Measurements from ENCODE around the gene DTNBP1. TPM values are rescaled to one million over a fixed set of nuclear protein-coding genes. Genes with fewer than 3 reads are reported as not detected.
"Not testable (repeated sequence)": the region's sequence is repeated elsewhere in the genome, so short reads cannot be mapped to it uniquely, and the experiment has no call there.

Gene DTNBP1
- total RNA-seq, 1 donor from 2014 or later = 20.6 TPM

DNA sequence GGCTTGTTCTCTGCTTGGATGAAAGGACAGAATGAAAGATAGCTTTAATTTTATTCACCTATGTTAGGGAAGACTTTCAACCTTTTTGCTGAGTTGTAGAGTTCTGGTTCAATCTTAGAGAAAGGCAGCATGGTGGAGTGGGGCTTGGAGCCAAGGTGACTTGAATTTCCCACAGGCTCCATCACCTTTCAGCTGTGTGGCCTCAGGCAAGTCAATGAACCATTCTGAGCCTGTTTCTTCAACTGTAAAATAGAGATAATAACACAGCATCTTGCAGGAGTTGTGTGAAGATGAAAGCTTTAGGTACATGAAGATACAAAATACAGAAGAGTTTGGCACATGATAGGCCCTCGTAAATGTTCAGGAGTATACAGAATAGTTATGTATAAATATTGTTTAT lies 19.1 kb upstream of the DTNBP1 start:
- Mint-ChIP-seq H3K36me3 (ENCODE audit: low read depth) (no peaks in the 10 kb centered on the region), H3K4me3 (ENCODE audit: low read depth) (no peak overlapping the region), H3K27ac (no peak overlapping the region), H3K4me1 (ENCODE audit: low read depth) (no peaks in the 10 kb centered on the region), H3K9me3 (peaks cover 5% of the 10 kb centered on the region), H3K27me3 (ENCODE audit: low read depth) (peaks cover 12% of the 10 kb centered on the region)
- intact Hi-C loops (cut with micrococcal nuclease) = no loop called here
- no peak for DNase-seq (ENCODE audit: low spot score)

DNA sequence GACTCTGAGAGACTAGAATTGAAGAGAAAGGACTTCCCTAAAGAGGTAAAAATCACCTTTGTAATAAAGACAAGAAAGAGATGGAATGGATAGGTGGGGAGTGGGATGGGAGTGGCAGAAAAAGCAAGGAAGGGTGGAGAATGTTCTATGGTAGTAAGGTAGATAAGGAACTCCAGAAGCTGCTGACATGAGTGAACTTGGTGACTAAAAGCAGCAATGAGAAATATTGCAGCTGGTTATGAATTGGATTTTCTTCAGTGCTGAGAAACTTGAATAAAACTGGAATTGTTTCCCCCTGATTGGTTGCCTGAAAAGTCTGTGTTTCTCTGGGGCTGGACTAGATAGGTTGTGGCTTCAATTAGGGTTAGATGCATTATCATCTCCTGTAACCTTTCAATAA lies 15.7 kb upstream of the DTNBP1 start:
- H3K27ac Mint-ChIP-seq = no peak overlapping the region
- intact Hi-C loops (cut with micrococcal nuclease) = no loop called here
- no peaks in the 10 kb centered on the region for H3K36me3 Mint-ChIP-seq (ENCODE audit: low read depth)
- no peak for DNase-seq (ENCODE audit: low spot score)
- peaks cover 17% of the 10 kb centered on the region for H3K27me3 Mint-ChIP-seq (ENCODE audit: low read depth)
- H3K4me1 Mint-ChIP-seq (ENCODE audit: low read depth) = no peaks in the 10 kb centered on the region
- peaks cover 5% of the 10 kb centered on the region for H3K9me3 Mint-ChIP-seq
- H3K4me3 Mint-ChIP-seq (ENCODE audit: low read depth) = no peak overlapping the region

DNA sequence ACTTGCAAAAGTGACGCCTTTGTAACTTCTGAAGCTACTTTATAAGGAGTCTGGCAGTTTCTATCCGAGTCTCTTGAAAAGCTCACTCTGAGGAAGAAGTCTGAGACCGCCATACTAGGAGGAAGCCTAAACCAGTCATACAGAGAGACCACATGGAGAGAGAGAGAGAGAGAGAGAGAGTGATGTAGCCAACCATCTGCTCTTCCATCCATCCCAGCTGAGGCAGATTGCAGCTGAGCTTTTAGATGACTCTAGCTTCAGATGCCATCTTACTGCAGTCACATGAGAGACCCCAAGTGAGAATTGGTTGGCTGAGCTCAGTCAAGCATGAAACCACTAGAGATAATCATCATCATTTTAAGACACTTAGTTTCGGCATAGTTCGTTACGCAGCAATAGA lies 15.0 kb upstream of the DTNBP1 start:
- H3K27me3 Mint-ChIP-seq (ENCODE audit: low read depth) = peaks cover 17% of the 10 kb centered on the region
- H3K4me3 Mint-ChIP-seq (ENCODE audit: low read depth) = no peak overlapping the region
- no peak for DNase-seq (ENCODE audit: low spot score)
- intact Hi-C loops (cut with micrococcal nuclease) = no loop called here
- H3K27ac Mint-ChIP-seq = no peak overlapping the region
- no peaks in the 10 kb centered on the region for H3K4me1 Mint-ChIP-seq (ENCODE audit: low read depth)
- H3K36me3 Mint-ChIP-seq (ENCODE audit: low read depth) = no peaks in the 10 kb centered on the region
- H3K9me3 Mint-ChIP-seq = no peaks in the 10 kb centered on the region

DNA sequence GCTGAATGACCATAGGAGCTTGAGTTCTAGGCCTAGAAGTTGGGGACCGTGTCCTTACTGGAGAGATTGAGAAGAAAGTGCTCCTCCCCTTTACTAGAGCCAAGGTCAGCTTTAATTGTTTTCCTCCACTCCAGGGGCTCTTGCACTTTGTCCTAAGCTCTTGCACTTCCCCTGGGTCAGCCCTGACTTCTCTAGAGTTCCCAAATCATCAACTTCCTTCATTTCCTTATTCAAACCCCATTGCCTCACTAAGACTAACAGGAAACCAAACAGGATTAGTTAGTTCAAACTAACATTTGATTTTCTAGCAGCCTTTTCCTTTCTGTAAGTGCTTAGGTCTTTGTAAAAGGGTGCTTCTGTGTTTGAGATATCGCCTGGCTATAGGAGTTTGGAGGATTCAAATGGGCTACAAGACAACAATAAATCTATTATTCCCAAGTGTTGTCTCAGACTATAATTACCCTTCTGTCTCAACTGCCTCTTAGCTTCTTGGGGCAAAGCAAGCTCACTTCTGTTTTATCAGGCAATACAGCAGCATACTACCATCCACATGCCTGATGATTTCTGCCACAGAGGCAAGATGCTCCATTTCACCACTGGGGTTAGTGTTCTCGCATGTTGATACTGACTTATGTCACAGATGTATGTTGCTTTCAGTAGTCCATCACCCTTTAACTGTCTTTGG lies 12.8 kb upstream of the DTNBP1 start:
- intact Hi-C loops (cut with micrococcal nuclease) = no loop called here
- peaks cover 25% of the 10 kb centered on the region for H3K27me3 Mint-ChIP-seq (ENCODE audit: low read depth)
- DNase-seq (ENCODE audit: low spot score) = no peak
- no peak overlapping the region for H3K4me3 Mint-ChIP-seq (ENCODE audit: low read depth)
- H3K9me3 Mint-ChIP-seq = no peaks in the 10 kb centered on the region
- no peaks in the 10 kb centered on the region for H3K4me1 Mint-ChIP-seq (ENCODE audit: low read depth)
- no peaks in the 10 kb centered on the region for H3K36me3 Mint-ChIP-seq (ENCODE audit: low read depth)
- H3K27ac Mint-ChIP-seq = no peak overlapping the region

DNA sequence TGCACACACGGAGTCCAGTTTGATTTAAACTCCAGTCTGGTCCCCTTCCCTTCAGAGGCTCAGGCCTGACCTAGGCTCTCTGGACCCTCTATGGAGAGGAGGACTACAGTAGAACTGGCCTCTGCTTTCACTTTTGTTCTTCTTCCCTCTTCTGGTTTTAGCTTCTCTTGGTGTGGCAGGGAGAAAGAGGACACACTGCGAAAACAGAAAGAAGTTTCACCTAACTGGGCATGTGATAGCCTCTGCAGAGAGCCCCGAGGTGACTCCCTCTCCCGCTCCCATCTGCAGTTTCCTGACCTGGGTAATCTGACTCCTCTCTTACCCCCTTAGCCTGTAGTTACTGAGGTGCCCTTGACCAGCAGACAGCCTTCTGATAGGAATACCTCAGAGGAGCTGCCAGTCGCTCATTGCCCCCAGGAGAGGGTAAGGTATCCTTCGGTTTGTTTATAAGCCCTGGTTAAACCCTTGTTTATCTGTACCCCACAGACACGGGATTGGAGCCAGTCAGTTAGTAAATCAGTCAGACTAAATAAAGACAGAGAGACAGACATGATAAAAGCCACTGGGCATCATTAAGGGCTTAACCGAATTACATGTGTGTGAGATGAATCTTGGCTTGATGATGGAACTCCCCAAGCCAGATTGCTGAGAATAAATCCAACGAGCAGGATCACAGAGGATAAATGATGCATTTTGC lies 12.0 kb upstream of the DTNBP1 start:
- Mint-ChIP-seq H3K4me1 (ENCODE audit: low read depth) (no peaks in the 10 kb centered on the region), H3K4me3 (ENCODE audit: low read depth) (no peak overlapping the region), H3K36me3 (ENCODE audit: low read depth) (no peaks in the 10 kb centered on the region), H3K27me3 (ENCODE audit: low read depth) (peaks cover 29% of the 10 kb centered on the region), H3K9me3 (no peaks in the 10 kb centered on the region), H3K27ac (no peak overlapping the region)
- intact Hi-C loops (cut with micrococcal nuclease) = no loop called here
- DNase-seq (ENCODE audit: low spot score) = no peak

DNA sequence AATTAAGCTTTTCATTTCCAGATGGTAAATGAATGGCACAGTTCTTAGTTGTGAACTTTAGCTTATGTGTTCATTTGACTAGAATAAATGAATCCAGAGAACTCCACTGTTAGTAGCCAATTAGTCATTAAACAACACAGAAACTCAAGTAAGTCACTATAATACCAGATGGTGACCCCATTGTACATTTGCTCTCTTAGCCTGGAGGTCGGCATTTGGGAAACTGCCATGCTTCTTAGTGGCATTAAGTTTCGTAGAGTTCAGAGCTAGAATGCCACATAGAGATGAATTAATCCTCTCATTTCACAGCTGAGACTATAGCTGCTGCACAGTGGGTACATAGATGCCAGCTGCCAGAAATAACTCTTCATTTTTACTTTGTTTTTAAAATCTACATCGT lies 10.8 kb upstream of the DTNBP1 start:
- no peaks in the 10 kb centered on the region for H3K4me1 Mint-ChIP-seq (ENCODE audit: low read depth)
- H3K36me3 Mint-ChIP-seq (ENCODE audit: low read depth) = no peaks in the 10 kb centered on the region
- no peak for DNase-seq (ENCODE audit: low spot score)
- intact Hi-C loops (cut with micrococcal nuclease) = no loop called here
- no peak overlapping the region for H3K4me3 Mint-ChIP-seq (ENCODE audit: low read depth)
- H3K27me3 Mint-ChIP-seq (ENCODE audit: low read depth) = peaks cover 33% of the 10 kb centered on the region
- H3K9me3 Mint-ChIP-seq = no peaks in the 10 kb centered on the region
- no peak overlapping the region for H3K27ac Mint-ChIP-seq

DNA sequence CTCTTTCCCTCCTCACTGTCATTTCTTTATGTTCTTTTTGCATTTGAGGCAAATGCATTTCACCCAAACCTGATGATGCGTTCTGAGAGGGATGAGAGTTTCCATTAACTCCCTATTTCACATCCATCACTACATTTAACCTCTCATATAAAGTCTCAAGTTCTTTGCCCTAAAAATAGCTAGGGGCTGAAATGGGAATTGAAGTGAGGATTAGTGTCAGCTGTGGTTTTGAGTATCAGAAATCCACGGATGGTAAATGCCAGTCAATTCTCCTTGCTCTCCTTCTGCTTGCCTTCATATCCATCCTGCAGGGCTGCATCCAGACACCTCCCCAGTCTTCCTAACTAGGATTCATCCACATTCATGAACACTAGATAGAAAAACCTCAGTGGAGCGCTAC lies 10.0 kb upstream of the DTNBP1 start:
- Mint-ChIP-seq H3K36me3 (ENCODE audit: low read depth) (no peaks in the 10 kb centered on the region), H3K9me3 (no peaks in the 10 kb centered on the region), H3K4me3 (ENCODE audit: low read depth) (no peak overlapping the region), H3K27ac (no peak overlapping the region), H3K4me1 (ENCODE audit: low read depth) (no peaks in the 10 kb centered on the region), H3K27me3 (ENCODE audit: low read depth) (peaks cover 36% of the 10 kb centered on the region)
- intact Hi-C loops (cut with micrococcal nuclease) = no loop called here
- DNase-seq (ENCODE audit: low spot score) = no peak

DNA sequence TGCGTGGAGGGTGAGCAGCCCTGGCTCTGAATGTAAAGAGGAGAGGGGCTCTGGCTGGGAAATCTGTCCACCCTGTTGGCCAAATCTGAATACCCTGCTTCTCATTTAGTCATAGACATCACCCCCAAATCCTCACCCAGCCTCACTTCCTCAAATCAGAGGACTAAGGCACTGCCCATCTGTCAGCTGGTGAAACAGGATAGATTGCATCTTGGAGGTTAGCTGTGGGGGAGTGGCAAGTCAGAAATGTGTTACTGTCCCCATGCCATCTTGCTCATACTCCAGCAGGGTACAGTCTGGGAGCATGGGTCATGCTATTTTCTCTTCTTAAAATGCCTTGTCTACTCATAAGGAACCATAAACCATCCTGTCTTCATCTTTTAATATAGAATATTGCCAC lies 9.5 kb upstream of the DTNBP1 start:
- Mint-ChIP-seq H3K27me3 (ENCODE audit: low read depth) (peaks cover 38% of the 10 kb centered on the region), H3K4me3 (ENCODE audit: low read depth) (no peak overlapping the region), H3K4me1 (ENCODE audit: low read depth) (no peaks in the 10 kb centered on the region), H3K9me3 (no peaks in the 10 kb centered on the region), H3K36me3 (ENCODE audit: low read depth) (no peaks in the 10 kb centered on the region), H3K27ac (no peak overlapping the region)
- DNase-seq (ENCODE audit: low spot score) = no peak
- intact Hi-C loops (cut with micrococcal nuclease) = no loop called here

DNA sequence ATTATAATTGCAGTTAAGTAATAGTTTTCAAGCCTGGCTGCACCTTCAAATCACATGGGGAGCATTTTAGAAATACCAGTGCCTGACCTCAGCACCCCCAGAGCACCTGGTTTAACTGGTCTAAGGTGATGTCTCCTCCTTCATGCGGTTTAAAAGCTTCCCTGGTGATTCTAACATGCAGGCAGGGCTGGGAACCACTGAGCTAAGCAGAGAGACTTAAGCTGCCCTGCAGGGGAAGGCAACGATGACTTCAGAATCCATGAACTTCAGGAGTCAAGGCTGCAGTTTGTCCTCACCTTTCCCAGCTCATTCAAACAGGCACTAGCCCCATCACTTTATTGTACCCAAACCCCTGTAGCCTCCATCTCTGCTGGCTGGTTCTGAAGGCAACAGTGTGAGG lies 6.1 kb upstream of the DTNBP1 start:
- no peaks in the 10 kb centered on the region for H3K9me3 Mint-ChIP-seq
- no peak overlapping the region for H3K27ac Mint-ChIP-seq
- peaks cover under 1% of the 10 kb centered on the region for H3K4me1 Mint-ChIP-seq (ENCODE audit: low read depth)
- H3K4me3 Mint-ChIP-seq (ENCODE audit: low read depth) = no peak overlapping the region
- no peak for DNase-seq (ENCODE audit: low spot score)
- H3K27me3 Mint-ChIP-seq (ENCODE audit: low read depth) = peaks cover 35% of the 10 kb centered on the region
- H3K36me3 Mint-ChIP-seq (ENCODE audit: low read depth) = no peaks in the 10 kb centered on the region
- intact Hi-C loops (cut with micrococcal nuclease) = no loop called here

DNA sequence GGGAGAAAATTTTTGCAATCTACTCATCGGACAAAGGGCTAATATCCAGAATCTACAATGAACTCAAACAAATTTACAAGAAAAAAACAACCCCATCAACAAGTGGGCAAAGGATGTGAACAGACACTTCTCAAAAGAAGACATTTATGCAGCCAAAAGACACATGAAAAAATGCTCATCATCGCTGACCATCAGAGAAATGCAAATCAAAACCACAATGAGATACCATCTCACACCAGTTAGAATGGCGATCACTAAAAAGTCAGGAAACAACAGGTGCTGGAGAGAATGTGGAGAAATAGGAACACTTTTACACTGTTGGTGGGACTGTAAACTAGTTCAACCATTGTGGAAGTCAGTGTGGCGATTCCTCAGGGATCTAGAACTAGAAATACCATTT lies 4.1 kb upstream of the DTNBP1 start:
- H3K27ac Mint-ChIP-seq; H3K9me3 Mint-ChIP-seq; H3K36me3 Mint-ChIP-seq (ENCODE audit: low read depth); DNase-seq (ENCODE audit: low spot score); intact Hi-C loops (cut with micrococcal nuclease); H3K4me3 Mint-ChIP-seq (ENCODE audit: low read depth): not testable (repeated sequence)
- Mint-ChIP-seq H3K27me3 (ENCODE audit: low read depth) (peaks cover 29% of the 10 kb centered on the region), H3K4me1 (ENCODE audit: low read depth) (peaks cover 11% of the 10 kb centered on the region)

DNA sequence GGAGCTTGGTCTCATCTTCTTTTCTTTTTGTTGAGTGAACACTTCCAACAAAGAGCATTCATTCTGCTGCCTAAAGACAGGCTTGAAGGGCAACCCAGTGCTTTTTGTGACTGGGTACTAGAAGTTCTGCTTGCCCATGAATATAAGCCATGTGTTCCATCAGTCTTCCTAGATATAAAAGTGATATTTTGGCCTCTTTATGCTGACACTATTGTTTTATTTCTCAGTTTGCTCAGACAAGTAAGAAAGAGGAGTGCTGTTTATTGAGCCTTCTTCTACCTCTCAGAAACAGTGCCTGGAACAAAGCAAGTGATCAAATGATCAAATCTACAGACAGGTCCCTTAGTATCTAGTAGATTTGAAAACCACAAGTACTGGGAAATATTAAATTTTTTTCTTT lies 2.4 kb upstream of the DTNBP1 start:
- Mint-ChIP-seq H3K4me1 (ENCODE audit: low read depth) (peaks cover 18% of the 10 kb centered on the region), H3K9me3 (no peaks in the 10 kb centered on the region), H3K4me3 (ENCODE audit: low read depth) (no peak overlapping the region), H3K27me3 (ENCODE audit: low read depth) (peaks cover 21% of the 10 kb centered on the region), H3K36me3 (ENCODE audit: low read depth) (peaks cover 8% of the 10 kb centered on the region), H3K27ac (no peak overlapping the region)
- intact Hi-C loops (cut with micrococcal nuclease) = no loop called here
- no peak for DNase-seq (ENCODE audit: low spot score)

DNA sequence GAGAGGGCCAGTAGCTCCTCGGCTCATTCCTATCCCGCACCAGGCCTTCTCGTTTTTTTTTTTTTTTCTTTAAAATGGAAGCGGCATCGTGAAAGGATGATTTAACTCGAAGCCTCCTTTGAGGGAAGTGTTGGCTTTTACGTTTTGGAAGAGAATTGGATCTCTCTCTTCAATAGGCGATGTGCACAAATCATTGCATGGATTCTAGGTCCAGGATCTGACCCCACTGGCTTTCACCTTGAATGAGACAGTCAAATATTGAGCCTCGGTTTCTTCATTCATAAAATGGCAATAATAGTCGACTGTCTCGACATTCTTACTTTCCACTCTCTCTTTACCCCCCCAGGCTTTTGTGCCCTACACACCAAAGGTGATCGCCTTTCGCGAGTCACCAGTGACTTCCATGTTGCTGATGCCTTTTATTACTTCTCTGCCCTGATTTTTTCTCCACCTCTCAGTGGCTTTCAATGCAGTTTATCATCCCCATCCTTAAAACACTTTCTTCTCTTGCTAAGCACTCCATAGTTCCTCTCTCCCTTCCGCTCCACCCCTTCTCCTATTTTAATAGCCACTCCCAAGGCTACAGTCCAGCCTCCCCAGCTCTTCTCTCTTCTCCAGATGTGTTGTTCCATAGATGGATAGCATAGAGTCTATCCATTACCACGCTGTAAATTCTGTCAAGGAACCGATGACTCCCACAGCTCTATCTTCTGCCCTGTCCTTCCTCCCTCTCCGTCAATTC lies 473 bp upstream of the DTNBP1 start:
- no peak for DNase-seq (ENCODE audit: low spot score)
- Mint-ChIP-seq H3K4me3 (ENCODE audit: low read depth) (peak overlapping the region; percentile 77), H3K9me3 (no peaks in the 10 kb centered on the region), H3K27me3 (ENCODE audit: low read depth) (peaks cover 13% of the 10 kb centered on the region), H3K36me3 (ENCODE audit: low read depth) (peaks cover 16% of the 10 kb centered on the region), H3K4me1 (ENCODE audit: low read depth) (peaks cover 22% of the 10 kb centered on the region), H3K27ac (peak overlapping the region; percentile 65)
- intact Hi-C loops (cut with micrococcal nuclease) = no loop called here

DNA sequence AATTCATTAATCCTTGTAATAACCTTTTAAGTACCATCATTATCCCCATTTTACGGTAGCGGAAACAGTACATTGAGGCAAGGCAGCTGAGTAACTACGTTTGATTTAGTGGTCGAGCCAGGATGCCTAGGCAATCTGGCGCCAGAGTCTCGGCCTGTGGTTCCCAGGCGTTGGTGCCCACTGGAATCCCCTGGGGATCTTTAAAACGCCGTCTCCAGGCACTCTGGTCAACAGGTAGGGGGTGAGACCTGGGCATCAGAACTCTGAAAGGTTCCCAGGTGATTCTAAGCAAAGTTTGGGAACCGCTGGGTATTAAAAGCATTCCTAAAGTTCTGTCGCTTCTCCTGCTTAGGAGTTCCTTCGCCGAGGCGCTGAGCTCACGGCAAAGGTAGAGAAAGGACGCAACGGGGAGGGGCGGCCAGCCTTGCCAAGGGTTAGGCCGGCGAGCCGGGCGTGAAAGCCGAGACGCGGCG lies 939 bp downstream of the DTNBP1 start:
- H3K27ac Mint-ChIP-seq = peak overlapping the region; percentile 46
- intact Hi-C loops (cut with micrococcal nuclease) = no loop called here
- DNase-seq (ENCODE audit: low spot score) = no peak
- peaks cover 28% of the 10 kb centered on the region for H3K4me1 Mint-ChIP-seq (ENCODE audit: low read depth)
- no peaks in the 10 kb centered on the region for H3K9me3 Mint-ChIP-seq
- peaks cover 19% of the 10 kb centered on the region for H3K36me3 Mint-ChIP-seq (ENCODE audit: low read depth)
- H3K27me3 Mint-ChIP-seq (ENCODE audit: low read depth) = peaks cover 7% of the 10 kb centered on the region
- peak overlapping the region; percentile 77 for H3K4me3 Mint-ChIP-seq (ENCODE audit: low read depth)
